ENCODE results near the gene SYT7.

GRCh38 chr11:61564936-61565696 lies 15.8 kb downstream of the SYT7 start:
- TF ChIP-seq CTCF (IDR thresholded peaks at IDR 0.05) (no peak), BHLHE40 (IDR thresholded peaks at IDR 0.05; ENCODE audit: low read depth, low read length) (no peak), KDM1A (IDR thresholded peaks at IDR 0.05; ENCODE audit: low read depth) (no peak), PBX3 (IDR thresholded peaks at IDR 0.05) (no peak), SMC3 (IDR thresholded peaks at IDR 0.05) (no peak)
